DOHH2 (cell line): ENCODE results near the gene C1orf116.

Experiments used
- EZH2phosphoT487 ChIP-seq: fragments of 200-600 bp; sonication (generic); IDR thresholded peaks from 2 replicates; pipeline ENCODE4 v1.6.1; 2017; ENCODE audit warnings: borderline replicate concordance, mild to moderate bottlenecking, antibody characterized with exemption, low read length, moderate library complexity, mixed read lengths
- TF ChIP-seq, protein P1 (sequence below): fragments of 200-600 bp; sonication (generic); IDR thresholded peaks from one replicate; pipeline ENCODE4 v1.5.1; 2014; ENCODE audit warnings: antibody characterized with exemption, mild to moderate bottlenecking, low read depth, low read length; ENCODE audit not compliant: poor library complexity, severe bottlenecking

GRCh38 chr1:206992790-206993189 lies 39.8 kb downstream of the C1orf116 start:
- TF ChIP-seq, protein P1, sequence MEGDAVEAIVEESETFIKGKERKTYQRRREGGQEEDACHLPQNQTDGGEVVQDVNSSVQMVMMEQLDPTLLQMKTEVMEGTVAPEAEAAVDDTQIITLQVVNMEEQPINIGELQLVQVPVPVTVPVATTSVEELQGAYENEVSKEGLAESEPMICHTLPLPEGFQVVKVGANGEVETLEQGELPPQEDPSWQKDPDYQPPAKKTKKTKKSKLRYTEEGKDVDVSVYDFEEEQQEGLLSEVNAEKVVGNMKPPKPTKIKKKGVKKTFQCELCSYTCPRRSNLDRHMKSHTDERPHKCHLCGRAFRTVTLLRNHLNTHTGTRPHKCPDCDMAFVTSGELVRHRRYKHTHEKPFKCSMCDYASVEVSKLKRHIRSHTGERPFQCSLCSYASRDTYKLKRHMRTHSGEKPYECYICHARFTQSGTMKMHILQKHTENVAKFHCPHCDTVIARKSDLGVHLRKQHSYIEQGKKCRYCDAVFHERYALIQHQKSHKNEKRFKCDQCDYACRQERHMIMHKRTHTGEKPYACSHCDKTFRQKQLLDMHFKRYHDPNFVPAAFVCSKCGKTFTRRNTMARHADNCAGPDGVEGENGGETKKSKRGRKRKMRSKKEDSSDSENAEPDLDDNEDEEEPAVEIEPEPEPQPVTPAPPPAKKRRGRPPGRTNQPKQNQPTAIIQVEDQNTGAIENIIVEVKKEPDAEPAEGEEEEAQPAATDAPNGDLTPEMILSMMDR: no peak
- no peak for TF ChIP-seq EZH2phosphoT487
